ENCODE data around the gene MS4A4E.
"Not testable (repeated sequence)": the region's sequence is repeated elsewhere in the genome, so short reads cannot be mapped to it uniquely, and the experiment has no call there.

Gene MS4A4E

GRCh38 chr11:60242740-60243239 lies at the start of gene MS4A4E:
Gene MS4A4E (minus strand): TSS chr11:60243137. CDS start chr11:60230055, 13,082 bp downstream.
- no peak for ATAC-seq

DNA sequence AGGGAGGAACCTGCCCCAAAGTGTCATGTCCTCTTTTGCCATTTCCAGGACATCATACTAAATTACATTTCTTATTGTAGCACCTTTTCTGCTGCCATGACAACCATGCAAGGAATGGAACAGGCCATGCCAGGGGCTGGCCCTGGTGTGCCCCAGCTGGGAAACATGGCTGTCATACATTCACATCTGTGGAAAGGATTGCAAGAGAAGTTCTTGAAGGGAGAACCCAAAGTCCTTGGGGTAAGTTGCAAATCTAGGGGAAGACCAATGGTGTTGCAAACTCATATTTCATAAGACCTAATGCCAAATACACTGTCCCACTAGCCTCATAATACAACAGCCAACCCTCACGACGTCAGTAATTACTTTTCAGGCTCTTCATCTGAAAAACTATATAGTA lies 49.2 kb upstream of the MS4A4E start:
- no peak for ATAC-seq

DNA sequence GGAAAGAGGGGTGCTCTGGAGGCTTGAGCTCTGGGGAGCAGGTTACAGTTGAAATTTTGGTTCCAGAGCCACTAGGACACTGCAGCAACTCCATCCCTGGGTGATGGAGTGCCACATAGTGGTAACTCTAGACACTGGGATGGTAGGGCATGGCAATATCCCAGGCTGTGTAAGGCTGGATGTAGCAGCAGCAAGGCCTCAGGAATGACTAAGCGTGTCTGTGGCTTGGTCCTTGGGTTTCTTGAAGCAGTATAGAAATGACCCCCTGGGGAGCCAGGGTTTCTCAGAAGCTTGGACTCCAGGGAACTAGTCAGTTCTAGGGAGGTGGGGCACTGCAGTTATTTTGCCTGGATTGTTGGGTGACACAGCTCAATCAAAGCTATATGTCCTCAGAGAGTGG lies 45.6 kb upstream of the MS4A4E start:
- ATAC-seq: no peak

GRCh38 chr11:60285411-60286126 lies 42.6 kb upstream of the MS4A4E start:
- not testable (repeated sequence) for ATAC-seq

GRCh38 chr11:60282286-60282685 lies 39.3 kb upstream of the MS4A4E start:
- ATAC-seq: no peak

GRCh38 chr11:60281485-60281884 lies 38.5 kb upstream of the MS4A4E start:
- ATAC-seq: no peak

GRCh38 chr11:60280412-60280811 lies 37.5 kb upstream of the MS4A4E start, which contains the start of gene MS4A4A:
Gene MS4A4A (plus strand): TSS chr11:60280666. CDS start chr11:60280676, 10 bp downstream.
- ATAC-seq: no peak

- no peak for ATAC-seq
Observed at GRCh38 chr11:60274416-60274815, 31.5 kb upstream of the MS4A4E start.

- no peak for ATAC-seq
Observed at GRCh38 chr11:60265373-60266214, 22.7 kb upstream of the MS4A4E start.

DNA sequence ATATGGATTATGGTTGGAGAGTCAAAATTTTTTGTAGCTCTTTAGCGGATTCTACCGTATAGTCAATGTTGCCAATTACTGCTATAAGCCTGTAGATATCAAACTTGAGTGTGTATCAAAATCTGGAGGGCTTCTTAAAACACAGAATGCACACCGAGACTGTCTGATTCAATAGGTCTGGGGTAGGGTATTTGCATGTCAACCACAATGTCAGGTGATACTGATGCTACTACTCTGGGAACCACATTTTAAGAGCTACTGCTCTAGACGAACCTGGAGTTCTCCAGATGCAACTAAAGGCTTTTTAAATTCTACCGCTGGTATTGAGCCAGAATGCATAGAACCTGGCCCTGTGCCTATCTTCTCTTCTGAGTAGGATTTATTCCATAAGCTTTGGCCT lies 21.7 kb upstream of the MS4A4E start:
- no peak for ATAC-seq

DNA sequence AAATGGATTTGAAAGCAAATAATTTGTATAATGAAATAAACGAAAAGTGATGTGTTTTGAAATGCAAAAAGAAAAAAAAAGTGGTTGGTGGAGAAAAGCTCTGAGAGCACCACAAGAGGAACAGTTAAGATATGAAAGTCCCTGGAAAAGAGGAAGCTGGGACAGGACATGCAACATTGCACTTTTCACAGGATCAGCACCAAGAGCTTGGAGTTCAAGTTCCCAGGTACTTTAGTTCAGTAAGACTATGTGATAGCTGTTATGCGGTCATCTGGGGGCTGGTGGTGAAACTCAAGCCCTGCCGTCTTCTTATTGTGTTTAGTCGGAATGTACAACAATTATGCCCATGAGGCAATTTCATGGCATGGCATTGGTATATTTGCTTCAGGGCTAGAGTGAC lies 20.5 kb upstream of the MS4A4E start:
- ATAC-seq: no peak

DNA sequence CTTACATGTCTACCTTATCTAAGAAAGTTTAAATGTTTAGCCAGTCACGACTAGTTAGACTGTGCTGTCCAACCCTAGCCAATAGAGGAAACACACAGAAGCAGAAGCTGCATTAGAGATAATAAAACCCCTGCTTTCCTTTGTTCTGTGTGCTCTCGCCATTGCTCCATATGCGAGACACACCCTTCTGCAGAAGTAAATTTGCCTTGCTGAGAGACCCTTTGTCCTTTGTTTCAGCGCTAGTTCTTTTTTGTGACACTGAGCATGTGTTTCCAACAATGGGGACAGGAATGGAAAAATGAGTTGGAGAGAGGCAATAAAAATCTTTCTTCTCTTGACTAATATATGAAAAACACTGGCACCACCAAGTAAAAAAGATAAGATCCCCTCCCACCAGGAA lies 18.1 kb upstream of the MS4A4E start:
- ATAC-seq: no peak

- no peak for ATAC-seq
Observed at GRCh38 chr11:60257956-60258722, 15.2 kb upstream of the MS4A4E start.

- ATAC-seq: no peak
Observed at GRCh38 chr11:60252213-60253108, 9.5 kb upstream of the MS4A4E start.

- no peak for ATAC-seq
Observed at GRCh38 chr11:60251485-60252212, 8.7 kb upstream of the MS4A4E start.

- no peak for ATAC-seq
Observed at GRCh38 chr11:60241786-60242185, 1.2 kb downstream of the MS4A4E start.

DNA sequence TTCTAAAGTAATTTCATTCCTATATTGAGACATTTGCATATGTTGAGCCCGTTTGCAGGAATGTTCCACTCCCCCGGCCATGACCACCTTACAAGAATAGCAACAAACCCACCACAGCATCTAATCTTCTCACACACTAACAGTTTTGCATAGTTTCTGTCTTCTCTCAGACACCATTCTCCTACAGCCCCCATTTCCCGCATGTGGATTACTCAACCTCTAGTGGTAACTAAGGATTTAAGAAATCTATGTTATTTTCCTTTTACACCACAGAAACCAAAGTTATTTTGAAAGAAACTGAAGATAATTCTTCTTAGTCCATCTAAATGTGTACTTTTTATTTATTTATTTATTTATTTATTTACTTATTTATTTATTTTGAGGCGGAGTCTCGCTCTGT lies 2.3 kb downstream of the MS4A4E start:
- no peak for ATAC-seq

- ATAC-seq: no peak
Observed at GRCh38 chr11:60235321-60235720, 7.6 kb downstream of the MS4A4E start.

GRCh38 chr11:60230681-60231080 lies 12.3 kb downstream of the MS4A4E start:
- no peak for ATAC-seq

DNA sequence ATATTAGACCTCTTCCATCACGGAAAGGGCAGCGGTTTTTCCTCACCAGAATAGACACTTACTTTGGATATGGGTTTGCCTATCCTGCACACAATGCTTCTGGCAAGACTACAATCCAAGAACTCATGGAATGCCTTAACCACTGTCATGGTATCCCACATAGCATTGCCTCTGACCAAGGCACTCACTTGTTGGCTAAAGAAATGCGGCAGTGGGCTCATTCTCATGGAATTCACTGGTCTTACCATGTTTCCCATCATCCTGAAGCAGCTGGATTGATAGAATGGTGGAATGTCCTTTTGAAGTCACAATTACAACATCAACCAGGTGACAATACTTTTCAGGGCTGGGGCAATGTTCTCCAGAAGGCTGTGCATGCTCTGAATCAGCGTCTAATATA lies 20.8 kb downstream of the MS4A4E start:
- ATAC-seq: no peak

DNA sequence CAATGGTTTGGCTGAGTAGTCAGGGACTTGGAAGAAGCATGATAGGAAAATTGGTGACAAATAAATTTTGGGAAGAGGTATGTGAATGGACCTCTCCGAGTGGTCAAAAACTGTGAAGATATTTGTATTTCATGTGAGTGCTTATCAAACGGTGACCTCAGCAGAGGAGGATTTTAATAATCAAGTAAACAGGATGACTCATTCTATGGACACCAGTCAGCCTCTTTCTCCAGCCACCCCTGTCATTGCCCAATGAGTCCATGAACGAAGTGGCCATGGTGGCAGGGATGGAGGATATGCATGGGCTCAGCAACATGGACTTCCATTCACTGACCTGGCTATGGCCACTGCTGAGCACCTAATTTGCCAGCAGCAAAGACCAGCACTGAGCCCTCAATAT lies 21.2 kb downstream of the MS4A4E start:
- ATAC-seq: no peak
